Measurements from ENCODE around the gene STAT5A.
"Not testable (repeated sequence)": the region's sequence is repeated elsewhere in the genome, so short reads cannot be mapped to it uniquely, and the experiment has no call there.

- TF ChIP-seq TAF1 (IDR thresholded peaks at IDR 0.05; ENCODE audit: low read depth); SMC3 (conservative IDR thresholded peaks at IDR 0.05; ENCODE audit: poor library complexity); EP300 (conservative IDR thresholded peaks at IDR 0.05; ENCODE audit: poor library complexity, severe bottlenecking); CTCF (IDR thresholded peaks at IDR 0.05; ENCODE audit: poor library complexity, severe bottlenecking); POLR2AphosphoS5 (IDR thresholded peaks at IDR 0.05); EZH2 (IDR thresholded peaks at IDR 0.05; ENCODE audit: borderline replicate concordance, insufficient read depth, low read length, poor library complexity, severe bottlenecking); MXI1 (conservative IDR thresholded peaks at IDR 0.05; ENCODE audit: poor library complexity, severe bottlenecking): not testable (repeated sequence)
- TF ChIP-seq, protein P1, sequence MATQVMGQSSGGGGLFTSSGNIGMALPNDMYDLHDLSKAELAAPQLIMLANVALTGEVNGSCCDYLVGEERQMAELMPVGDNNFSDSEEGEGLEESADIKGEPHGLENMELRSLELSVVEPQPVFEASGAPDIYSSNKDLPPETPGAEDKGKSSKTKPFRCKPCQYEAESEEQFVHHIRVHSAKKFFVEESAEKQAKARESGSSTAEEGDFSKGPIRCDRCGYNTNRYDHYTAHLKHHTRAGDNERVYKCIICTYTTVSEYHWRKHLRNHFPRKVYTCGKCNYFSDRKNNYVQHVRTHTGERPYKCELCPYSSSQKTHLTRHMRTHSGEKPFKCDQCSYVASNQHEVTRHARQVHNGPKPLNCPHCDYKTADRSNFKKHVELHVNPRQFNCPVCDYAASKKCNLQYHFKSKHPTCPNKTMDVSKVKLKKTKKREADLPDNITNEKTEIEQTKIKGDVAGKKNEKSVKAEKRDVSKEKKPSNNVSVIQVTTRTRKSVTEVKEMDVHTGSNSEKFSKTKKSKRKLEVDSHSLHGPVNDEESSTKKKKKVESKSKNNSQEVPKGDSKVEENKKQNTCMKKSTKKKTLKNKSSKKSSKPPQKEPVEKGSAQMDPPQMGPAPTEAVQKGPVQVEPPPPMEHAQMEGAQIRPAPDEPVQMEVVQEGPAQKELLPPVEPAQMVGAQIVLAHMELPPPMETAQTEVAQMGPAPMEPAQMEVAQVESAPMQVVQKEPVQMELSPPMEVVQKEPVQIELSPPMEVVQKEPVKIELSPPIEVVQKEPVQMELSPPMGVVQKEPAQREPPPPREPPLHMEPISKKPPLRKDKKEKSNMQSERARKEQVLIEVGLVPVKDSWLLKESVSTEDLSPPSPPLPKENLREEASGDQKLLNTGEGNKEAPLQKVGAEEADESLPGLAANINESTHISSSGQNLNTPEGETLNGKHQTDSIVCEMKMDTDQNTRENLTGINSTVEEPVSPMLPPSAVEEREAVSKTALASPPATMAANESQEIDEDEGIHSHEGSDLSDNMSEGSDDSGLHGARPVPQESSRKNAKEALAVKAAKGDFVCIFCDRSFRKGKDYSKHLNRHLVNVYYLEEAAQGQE (IDR thresholded peaks at IDR 0.05; ENCODE audit: borderline replicate concordance) = not testable (repeated sequence)
These were observed 72.1 kb downstream of the STAT5A start for GRCh38 chr17:42360388-42360787.
